Adipocyte (in vitro differentiated cells): ENCODE results near the gene KLF5.
"Not testable (repeated sequence)": the region's sequence is repeated elsewhere in the genome, so short reads cannot be mapped to it uniquely, and the experiment has no call there.

ENCODE experiments used
- DNase-seq: peaks from one replicate; pipeline ENCODE4 v3.0.0-alpha.2; 2015; ENCODE audit warnings: low read depth
- H3K27me3 ChIP-seq: replicated peaks from 2 replicates; pipeline ENCODE4 v1.7.0; 2013; ENCODE audit warnings: mild to moderate bottlenecking, low read length, moderate library complexity; ENCODE audit not compliant: control insufficient read depth, insufficient read depth
- H3K36me3 ChIP-seq: 2 replicates; pipeline ENCODE4 v1.7.0; 2013; ENCODE audit warnings: low read length, mild to moderate bottlenecking, moderate library complexity; ENCODE audit not compliant: control insufficient read depth, insufficient read depth, severe bottlenecking
- H3K4me1 ChIP-seq: 2 replicates; pipeline ENCODE4 v1.7.0; 2013; ENCODE audit warnings: mild to moderate bottlenecking, low read length, moderate library complexity; ENCODE audit not compliant: control insufficient read depth, insufficient read depth
- H3K4me3 ChIP-seq: 2 replicates; pipeline ENCODE4 v1.7.0; 2013; ENCODE audit warnings: mild to moderate bottlenecking, low read length, moderate library complexity
- H3K9ac ChIP-seq: 2 replicates; pipeline ENCODE4 v1.7.0; 2013; ENCODE audit warnings: mild to moderate bottlenecking, low read length, moderate library complexity
- H3K9me3 ChIP-seq: 2 replicates; pipeline ENCODE4 v1.7.0; 2013; ENCODE audit warnings: mild to moderate bottlenecking, low read length, moderate library complexity; ENCODE audit not compliant: control insufficient read depth

KLF5 gene

DNA sequence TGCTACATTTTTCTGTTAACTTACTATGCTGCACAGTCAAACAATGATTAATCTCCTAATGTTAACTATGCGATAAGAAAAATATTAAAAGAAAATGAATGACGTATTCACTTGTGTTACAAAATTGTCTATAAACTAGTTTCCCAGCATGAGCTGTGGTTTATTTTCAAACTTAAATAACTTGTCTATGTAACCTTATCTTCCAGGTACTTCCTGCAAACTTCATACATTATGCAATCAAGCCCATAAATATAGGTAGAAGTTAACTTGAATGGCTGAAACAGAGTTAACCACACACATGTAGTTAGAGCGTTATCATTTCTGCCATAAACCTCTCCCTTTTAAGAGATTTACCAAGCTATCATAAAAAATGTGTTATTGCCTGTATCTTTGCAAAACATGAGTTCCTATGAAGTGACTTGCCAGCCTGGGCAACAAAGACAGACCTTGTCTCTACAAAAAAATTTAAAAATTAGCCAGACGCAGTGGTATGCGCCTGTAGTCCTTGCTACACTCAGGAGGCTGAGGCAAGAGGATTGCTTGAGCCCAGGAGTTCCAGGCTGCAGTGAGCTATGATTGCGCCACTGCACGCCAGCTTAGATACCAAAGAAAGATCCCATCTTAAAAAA, 17.7 kb upstream of the KLF5 start:
- peaks cover 9% of the 10 kb centered on the region for H3K4me1 ChIP-seq

DNA sequence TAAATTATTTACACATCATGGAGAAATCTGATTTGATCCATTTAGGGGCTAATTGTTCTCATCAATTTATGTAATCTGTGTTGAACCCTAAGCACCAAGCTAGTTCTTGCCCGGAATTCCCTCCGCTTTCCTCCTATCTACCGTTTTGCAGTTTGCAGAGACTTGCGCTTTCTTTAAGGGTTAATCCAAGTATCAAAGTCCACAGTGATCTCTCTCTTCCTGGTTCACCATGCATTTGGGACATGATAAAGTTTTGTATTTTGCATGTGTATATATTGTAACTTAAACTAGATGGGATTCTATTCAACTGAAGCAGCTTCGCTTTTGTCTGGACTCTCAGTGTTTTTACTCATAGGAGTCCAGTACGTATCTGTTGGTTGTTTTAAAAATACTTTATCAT, 13.8 kb upstream of the KLF5 start:
- Histone ChIP-seq H3K4me1 (no peaks in the 10 kb centered on the region), H3K9ac (no peak overlapping the region), H3K4me3 (no peak overlapping the region), H3K27me3 (no peaks in the 10 kb centered on the region), H3K36me3 (no peaks in the 10 kb centered on the region), H3K9me3 (no peaks in the 10 kb centered on the region)
- no peak for DNase-seq

More for the DNA sequence above, 17.7 kb upstream of the KLF5 start:
- Histone ChIP-seq H3K4me3 (no peak overlapping the region), H3K36me3 (no peaks in the 10 kb centered on the region), H3K9me3 (no peaks in the 10 kb centered on the region), H3K9ac (no peak overlapping the region), H3K27me3 (no peaks in the 10 kb centered on the region)
- no peak for DNase-seq

DNA sequence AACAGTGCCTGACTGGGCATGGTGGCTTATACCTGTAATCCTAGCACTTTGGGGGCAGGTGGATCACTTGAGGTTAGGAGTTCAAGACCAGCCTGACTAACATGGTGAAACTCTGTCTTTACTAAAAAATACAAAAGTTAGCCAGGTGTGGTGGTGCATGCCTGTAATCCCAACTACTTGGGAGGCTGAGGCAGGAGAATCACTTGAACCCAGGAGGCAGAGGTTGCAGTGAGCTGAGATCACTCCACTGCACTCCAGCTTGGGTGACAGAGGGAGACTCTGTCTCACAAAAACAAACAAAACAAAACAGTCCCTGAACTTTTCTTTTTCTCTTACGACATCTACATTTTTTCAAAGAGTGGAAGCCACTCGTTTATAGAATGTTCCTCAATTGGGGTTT, 10.2 kb upstream of the KLF5 start:
- not testable (repeated sequence) for H3K9ac ChIP-seq, H3K36me3 ChIP-seq, DNase-seq, H3K4me3 ChIP-seq, H3K9me3 ChIP-seq, H3K27me3 ChIP-seq, H3K4me1 ChIP-seq

DNA sequence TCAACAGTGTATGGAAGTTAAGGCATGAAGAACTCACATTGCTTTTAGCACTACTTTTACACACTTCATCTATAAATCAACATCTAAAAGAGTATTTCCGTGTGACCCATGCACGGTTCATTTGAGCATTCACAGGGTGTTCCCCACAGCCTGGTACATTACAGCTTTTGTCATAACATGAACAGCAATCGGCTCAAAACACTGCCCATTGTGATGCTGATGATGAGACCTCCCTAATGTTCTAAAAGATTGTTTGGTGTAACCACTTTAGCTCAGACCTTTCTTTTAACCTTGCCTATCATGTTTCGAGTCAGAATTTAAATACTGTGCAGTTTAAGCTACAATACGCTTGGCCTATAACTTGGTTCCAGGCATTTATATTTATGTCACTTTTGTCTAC, 4.1 kb upstream of the KLF5 start:
- no peaks in the 10 kb centered on the region for H3K27me3 ChIP-seq
- peaks cover 6% of the 10 kb centered on the region for H3K4me1 ChIP-seq
- no peak overlapping the region for H3K4me3 ChIP-seq
- H3K9me3 ChIP-seq = no peaks in the 10 kb centered on the region
- DNase-seq = no peak
- H3K9ac ChIP-seq = no peak overlapping the region
- H3K36me3 ChIP-seq = no peaks in the 10 kb centered on the region

DNA sequence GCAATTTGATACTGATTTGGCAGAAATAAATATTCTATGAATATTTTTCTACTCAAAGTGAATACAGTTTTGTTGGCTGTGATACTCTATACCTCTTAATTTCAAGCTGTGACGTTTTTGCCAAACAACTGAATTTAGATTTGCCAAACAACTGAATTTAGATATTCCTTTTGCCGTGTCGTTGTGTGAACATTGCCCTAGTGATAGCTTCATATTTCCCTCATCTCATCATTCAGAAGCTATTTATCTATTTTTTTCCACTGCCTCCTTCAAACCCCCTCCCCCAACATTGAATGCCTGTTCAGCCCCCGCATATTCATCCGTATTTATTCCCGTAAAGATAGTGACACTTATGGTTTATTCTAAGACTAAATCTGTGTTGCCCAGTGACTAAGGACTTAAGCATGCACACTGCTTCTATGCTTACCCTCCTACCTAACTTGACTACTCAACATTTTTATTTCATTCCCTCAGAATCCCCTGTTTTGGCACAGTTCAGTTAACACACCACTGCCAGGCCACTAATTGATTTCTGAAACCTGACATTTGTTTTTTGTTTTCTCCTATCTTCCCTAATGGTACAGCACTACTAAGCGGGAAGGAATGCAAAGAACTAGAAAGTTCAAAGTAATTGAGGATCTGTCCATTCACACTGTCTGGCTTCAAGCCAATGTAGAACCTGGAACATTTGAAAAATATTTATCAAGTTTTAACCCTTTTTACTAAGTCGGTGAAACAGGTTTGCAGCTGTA, 2.8 kb upstream of the KLF5 start:
- peaks cover 10% of the 10 kb centered on the region for H3K4me1 ChIP-seq
- DNase-seq = peak; percentile 66

DNA sequence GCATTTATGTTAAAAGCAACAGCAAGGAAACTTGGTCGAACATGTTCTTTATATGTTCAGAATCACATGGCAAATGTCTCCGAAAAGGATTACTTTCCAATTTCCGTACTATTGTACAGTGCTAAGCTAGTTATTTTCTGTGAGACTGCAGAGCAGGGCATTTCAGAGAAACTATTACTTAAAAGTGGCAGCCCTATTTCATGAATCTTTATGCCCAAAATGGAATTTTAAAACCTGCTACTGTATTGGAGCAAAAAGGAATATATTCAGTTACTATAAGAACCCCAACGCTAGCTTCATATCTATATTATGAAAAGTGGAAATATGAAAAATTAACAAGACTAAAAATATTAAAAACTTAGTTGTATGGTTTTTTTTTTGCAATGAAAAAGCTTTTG, 2.2 kb upstream of the KLF5 start:
- Histone ChIP-seq H3K9me3 (no peaks in the 10 kb centered on the region), H3K36me3 (no peaks in the 10 kb centered on the region), H3K4me3 (no peak overlapping the region), H3K27me3 (no peaks in the 10 kb centered on the region), H3K9ac (no peak overlapping the region), H3K4me1 (peaks cover 16% of the 10 kb centered on the region)
- no peak for DNase-seq

More for the DNA sequence above, 2.8 kb upstream of the KLF5 start:
- no peaks in the 10 kb centered on the region for H3K9me3 ChIP-seq
- no peak overlapping the region for H3K9ac ChIP-seq
- no peak overlapping the region for H3K4me3 ChIP-seq
- no peaks in the 10 kb centered on the region for H3K27me3 ChIP-seq
- no peaks in the 10 kb centered on the region for H3K36me3 ChIP-seq

DNA sequence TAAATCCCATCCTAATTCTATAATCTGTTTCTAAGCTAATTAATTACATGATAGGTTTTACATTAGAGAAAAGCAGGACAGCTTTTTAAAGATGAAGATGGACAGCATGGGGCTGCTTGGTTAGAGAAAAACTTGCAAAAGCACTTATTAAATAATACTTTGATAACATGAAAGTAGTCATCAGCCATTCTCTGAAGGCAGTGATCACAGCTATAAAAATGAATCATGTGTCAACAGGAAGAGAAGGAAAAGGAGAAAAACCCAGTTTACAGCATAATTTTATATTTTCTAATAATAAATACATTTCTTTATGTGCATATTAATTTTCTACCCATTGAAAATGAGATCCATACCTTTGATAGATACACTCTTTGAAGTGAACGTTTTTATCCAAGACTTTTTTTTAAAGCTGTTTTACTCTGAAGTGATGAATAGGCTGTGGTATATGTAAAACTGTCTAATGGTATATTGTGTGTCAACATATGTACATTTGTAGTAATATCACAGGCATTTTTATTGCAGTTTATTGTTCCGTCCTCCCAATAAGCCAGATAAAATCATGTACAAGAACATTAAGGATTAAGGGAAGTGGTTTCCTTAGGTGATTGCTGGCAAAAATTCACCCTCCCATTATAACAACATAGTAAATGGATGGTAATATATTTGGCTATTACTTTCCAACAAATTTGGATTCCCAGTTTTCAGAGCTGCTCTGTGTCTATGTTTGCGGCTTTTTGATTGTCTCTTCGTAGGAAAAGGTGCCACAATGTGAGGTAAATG, 1.3 kb upstream of the KLF5 start:
- Histone ChIP-seq H3K9ac (peak overlapping the region; percentile 79), H3K27me3 (no peaks in the 10 kb centered on the region), H3K36me3 (peaks cover 3% of the 10 kb centered on the region), H3K9me3 (no peaks in the 10 kb centered on the region), H3K4me1 (peaks cover 19% of the 10 kb centered on the region), H3K4me3 (peak overlapping the region; percentile 89)
- no peak for DNase-seq

DNA sequence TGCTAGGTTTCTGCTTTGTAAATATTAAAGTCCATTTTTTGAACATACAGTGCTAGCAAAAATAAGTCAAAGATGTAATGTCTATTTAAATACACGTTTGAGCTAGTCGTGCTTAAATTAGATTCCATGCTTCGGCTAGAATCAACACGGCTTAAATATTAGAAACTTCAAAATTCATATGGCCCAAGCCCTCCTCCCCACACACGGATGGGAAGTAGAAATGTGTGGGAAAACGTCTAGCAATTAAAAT, 816 bp upstream of the KLF5 start:
- H3K27me3 ChIP-seq = no peaks in the 10 kb centered on the region
- H3K9me3 ChIP-seq = no peaks in the 10 kb centered on the region
- peaks cover 19% of the 10 kb centered on the region for H3K4me1 ChIP-seq
- peaks cover 6% of the 10 kb centered on the region for H3K36me3 ChIP-seq
- peak overlapping the region; percentile 89 for H3K4me3 ChIP-seq
- DNase-seq = no peak
- H3K9ac ChIP-seq = peak overlapping the region; percentile 79

DNA sequence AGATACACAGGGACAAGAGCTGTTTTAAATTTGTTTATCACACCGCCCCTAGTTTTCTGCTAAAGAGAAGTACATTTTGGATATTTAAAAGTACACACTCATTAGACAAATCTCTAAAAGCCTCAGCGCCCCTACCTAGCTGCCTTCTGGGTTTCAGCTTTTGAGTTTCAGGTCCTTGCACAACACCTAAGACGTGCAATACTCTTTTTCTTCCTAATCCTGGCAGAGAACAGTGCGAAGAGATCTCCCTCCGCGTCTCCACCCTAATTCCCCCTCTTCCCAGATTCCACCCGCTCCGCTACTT, 421 bp upstream of the KLF5 start:
- peak overlapping the region; percentile 89 for H3K4me3 ChIP-seq
- peak overlapping the region; percentile 79 for H3K9ac ChIP-seq
- no peak for DNase-seq
- H3K36me3 ChIP-seq = peaks cover 6% of the 10 kb centered on the region
- H3K9me3 ChIP-seq = no peaks in the 10 kb centered on the region
- peaks cover 19% of the 10 kb centered on the region for H3K4me1 ChIP-seq
- no peaks in the 10 kb centered on the region for H3K27me3 ChIP-seq

DNA sequence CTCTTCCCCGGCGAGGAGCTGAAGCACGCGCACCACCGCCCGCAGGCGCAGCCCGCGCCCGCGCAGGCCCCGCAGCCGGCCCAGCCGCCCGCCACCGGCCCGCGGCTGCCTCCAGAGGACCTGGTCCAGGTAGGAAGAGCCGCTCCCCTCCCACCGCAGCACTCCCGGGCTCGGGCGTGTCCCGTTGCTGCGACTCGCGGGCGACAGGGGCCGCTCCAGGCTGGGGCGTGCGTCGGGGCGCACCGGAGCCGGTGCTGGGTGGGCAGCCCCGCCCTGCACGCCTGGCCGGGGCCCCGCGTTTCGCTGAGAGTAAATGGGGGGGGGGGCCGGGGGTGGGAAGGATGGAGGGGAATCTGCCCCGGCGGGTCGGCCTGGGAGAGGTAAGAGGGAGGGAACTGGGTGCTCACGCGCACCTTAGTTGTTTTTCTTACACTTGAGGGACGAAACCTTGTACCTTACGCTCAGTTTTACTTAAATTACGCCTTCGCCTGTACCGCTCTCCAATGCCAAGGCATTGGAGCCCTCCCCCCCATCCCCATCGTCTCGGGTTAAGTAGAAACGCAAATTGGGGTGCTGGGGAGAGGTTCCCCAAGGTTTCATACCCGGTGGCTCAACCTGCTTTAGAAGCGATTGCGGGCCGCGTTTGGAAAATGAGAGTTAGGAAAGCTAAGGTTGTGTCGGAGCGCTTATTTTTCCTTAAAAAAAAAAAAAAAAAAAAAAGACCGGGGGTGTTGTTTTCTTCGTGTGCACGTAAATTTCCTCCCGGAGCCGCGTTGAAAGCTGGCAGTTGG, 850 bp downstream of the KLF5 start:
- H3K4me3 ChIP-seq = peak overlapping the region; percentile 89
- peak; percentile 73 for DNase-seq
- H3K4me1 ChIP-seq = peaks cover 19% of the 10 kb centered on the region
- peaks cover 13% of the 10 kb centered on the region for H3K36me3 ChIP-seq
- no peaks in the 10 kb centered on the region for H3K27me3 ChIP-seq
- H3K9me3 ChIP-seq = no peaks in the 10 kb centered on the region
- peak overlapping the region; percentile 84 for H3K9ac ChIP-seq
